ENCODE measurements around the gene RNU6-9. TPM values are rescaled to one million over a fixed set of nuclear protein-coding genes. Genes with fewer than 3 reads are reported as not detected.
A peak's percentile ranks its signal among the peaks of the same experiment; 100 is the strongest.

RNU6-9 gene
- total RNA-seq, 1 donor from 2014 or later = not detected

DNA sequence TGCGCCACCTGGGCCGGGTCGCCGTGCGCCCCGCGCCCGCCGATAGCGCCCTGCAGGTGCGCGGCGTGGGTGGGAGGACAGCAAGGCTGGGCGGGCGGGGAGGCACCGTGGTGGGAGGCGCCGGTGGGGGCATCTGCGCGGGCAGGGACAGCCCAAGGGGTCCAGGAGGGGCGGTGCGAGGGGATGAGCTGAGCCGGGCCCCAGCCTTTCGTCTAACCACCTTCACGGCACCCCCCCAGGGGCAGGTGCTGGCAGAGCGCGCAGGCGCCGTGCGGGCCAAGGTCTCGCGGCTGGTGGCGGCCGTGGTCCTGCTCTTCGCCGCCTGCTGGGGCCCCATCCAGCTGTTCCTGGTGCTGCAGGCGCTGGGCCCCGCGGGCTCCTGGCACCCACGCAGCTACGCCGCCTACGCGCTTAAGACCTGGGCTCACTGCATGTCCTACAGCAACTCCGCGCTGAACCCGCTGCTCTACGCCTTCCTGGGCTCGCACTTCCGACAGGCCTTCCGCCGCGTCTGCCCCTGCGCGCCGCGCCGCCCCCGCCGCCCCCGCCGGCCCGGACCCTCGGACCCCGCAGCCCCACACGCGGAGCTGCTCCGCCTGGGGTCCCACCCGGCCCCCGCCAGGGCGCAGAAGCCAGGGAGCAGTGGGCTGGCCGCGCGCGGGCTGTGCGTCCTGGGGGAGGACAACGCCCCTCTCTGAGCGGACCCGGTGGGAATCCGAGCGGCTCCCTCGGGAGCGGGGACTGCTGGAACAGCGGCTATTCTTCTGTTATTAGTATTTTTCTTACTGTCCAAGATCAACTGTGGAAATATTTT, 27.0 kb downstream of the RNU6-9 start:
- H3K27me3 ChIP-seq (ENCODE audit: insufficient read depth, low read length) = peaks cover 29% of the 10 kb centered on the region
- peaks cover 11% of the 10 kb centered on the region for H3K4me1 ChIP-seq (ENCODE audit: insufficient read depth, low read length)
- DNase-seq (ENCODE audit: low read depth) (no peak), FAIRE-seq (no peak)
- H3K79me2 ChIP-seq (ENCODE audit: insufficient read depth, low read length) = peaks cover 6% of the 10 kb centered on the region
- TF ChIP-seq, protein P1, sequence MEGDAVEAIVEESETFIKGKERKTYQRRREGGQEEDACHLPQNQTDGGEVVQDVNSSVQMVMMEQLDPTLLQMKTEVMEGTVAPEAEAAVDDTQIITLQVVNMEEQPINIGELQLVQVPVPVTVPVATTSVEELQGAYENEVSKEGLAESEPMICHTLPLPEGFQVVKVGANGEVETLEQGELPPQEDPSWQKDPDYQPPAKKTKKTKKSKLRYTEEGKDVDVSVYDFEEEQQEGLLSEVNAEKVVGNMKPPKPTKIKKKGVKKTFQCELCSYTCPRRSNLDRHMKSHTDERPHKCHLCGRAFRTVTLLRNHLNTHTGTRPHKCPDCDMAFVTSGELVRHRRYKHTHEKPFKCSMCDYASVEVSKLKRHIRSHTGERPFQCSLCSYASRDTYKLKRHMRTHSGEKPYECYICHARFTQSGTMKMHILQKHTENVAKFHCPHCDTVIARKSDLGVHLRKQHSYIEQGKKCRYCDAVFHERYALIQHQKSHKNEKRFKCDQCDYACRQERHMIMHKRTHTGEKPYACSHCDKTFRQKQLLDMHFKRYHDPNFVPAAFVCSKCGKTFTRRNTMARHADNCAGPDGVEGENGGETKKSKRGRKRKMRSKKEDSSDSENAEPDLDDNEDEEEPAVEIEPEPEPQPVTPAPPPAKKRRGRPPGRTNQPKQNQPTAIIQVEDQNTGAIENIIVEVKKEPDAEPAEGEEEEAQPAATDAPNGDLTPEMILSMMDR (IDR thresholded peaks at IDR 0.05; ENCODE audit: insufficient read depth, low read depth, low read length) = no peak
- TF ChIP-seq EZH2 (IDR thresholded peaks at IDR 0.05; ENCODE audit: insufficient read depth, low read length) = peak; percentile 25
- H3K9me3 ChIP-seq (ENCODE audit: insufficient read depth, low read depth, low read length) = no peaks in the 10 kb centered on the region
- Mint-ChIP-seq H3K27me3 (ENCODE audit: low read depth, unreplicated experiment) (peaks cover 10% of the 10 kb centered on the region), H3K27ac (ENCODE audit: unreplicated experiment) (no peak overlapping the region), H3K36me3 (ENCODE audit: low read depth, unreplicated experiment) (no peaks in the 10 kb centered on the region), H3K4me1 (ENCODE audit: low read depth, unreplicated experiment) (no peaks in the 10 kb centered on the region), H3K4me3 (ENCODE audit: unreplicated experiment) (no peak overlapping the region), H3K9me3 (ENCODE audit: unreplicated experiment) (peaks cover 2% of the 10 kb centered on the region)
- H4K20me1 ChIP-seq (ENCODE audit: insufficient read depth, low read length) = no peaks in the 10 kb centered on the region
- no peak overlapping the region for H3K27ac ChIP-seq (ENCODE audit: low read depth, low read length)
- H3K4me3 ChIP-seq (ENCODE audit: insufficient read depth, low read depth, low read length) = no peak overlapping the region
- no peaks in the 10 kb centered on the region for H3K36me3 ChIP-seq (ENCODE audit: insufficient read depth, low read length)
- peak overlapping the region; percentile 30 for H3K4me2 ChIP-seq (ENCODE audit: low read length)
- H2AFZ ChIP-seq (ENCODE audit: low read depth, low read length) = no peak overlapping the region
- no peak overlapping the region for H3K9ac ChIP-seq (ENCODE audit: low read length)

DNA sequence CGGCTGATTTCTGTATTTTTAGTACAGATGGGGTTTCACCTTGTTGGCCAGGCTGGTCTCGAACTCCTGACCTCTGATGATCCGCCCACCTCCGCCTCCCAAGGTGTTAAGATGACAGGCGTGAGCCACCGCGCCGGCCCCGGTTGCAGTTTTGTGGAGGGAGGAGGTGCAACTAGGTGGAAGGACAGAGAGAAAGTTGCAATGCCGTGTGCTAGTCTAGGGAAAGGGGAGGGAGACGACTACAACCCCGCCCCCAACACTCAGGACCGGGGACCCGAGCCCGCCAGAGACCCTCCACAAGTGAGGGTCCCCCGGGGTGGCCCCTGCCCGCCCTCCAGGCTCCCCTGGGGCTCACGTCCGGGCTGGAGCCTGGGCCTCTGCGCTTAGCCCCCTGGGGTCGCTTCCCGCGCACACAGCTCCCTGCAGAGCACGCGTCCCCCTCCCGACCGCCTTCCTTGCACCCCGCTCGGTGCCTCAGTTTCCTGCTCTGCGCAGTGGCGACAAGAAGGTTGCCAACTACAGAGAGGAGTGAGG, 31.3 kb downstream of the RNU6-9 start:
- Histone ChIP-seq H3K4me2 (ENCODE audit: low read length) (peak overlapping the region; percentile 93), H4K20me1 (ENCODE audit: insufficient read depth, low read length) (peaks cover 11% of the 10 kb centered on the region), H3K9me3 (ENCODE audit: insufficient read depth, low read depth, low read length) (no peaks in the 10 kb centered on the region), H3K27me3 (ENCODE audit: insufficient read depth, low read length) (peaks cover 15% of the 10 kb centered on the region), H3K79me2 (ENCODE audit: insufficient read depth, low read length) (peaks cover 31% of the 10 kb centered on the region), H2AFZ (ENCODE audit: low read depth, low read length) (peak overlapping the region; percentile 43), H3K36me3 (ENCODE audit: insufficient read depth, low read length) (no peaks in the 10 kb centered on the region), H3K9ac (ENCODE audit: low read length) (peak overlapping the region; percentile 74), H3K4me1 (ENCODE audit: insufficient read depth, low read length) (peaks cover 10% of the 10 kb centered on the region), H3K4me3 (ENCODE audit: insufficient read depth, low read depth, low read length) (peak overlapping the region; percentile 82), H3K27ac (ENCODE audit: low read depth, low read length) (no peak overlapping the region)
- peaks cover 5% of the 10 kb centered on the region for H3K27me3 Mint-ChIP-seq (ENCODE audit: low read depth, unreplicated experiment)
- H3K27ac Mint-ChIP-seq (ENCODE audit: unreplicated experiment) = peak overlapping the region; percentile 4
- H3K36me3 Mint-ChIP-seq (ENCODE audit: low read depth, unreplicated experiment) = no peaks in the 10 kb centered on the region
- peaks cover 1% of the 10 kb centered on the region for H3K4me1 Mint-ChIP-seq (ENCODE audit: low read depth, unreplicated experiment)
- DNase-seq (ENCODE audit: low read depth) = no peak
- H3K9me3 Mint-ChIP-seq (ENCODE audit: unreplicated experiment) = peaks cover 2% of the 10 kb centered on the region
- peak overlapping the region; percentile 81 for H3K4me3 Mint-ChIP-seq (ENCODE audit: unreplicated experiment)
- TF ChIP-seq, protein P1 (IDR thresholded peaks at IDR 0.05; ENCODE audit: insufficient read depth, low read depth, low read length) = no peak
- no peak for TF ChIP-seq EZH2 (IDR thresholded peaks at IDR 0.05; ENCODE audit: insufficient read depth, low read length)
- FAIRE-seq = no peak
